AG10803 (cell line): ENCODE results near the gene ULK3.

Source experiments
- DNase-seq: peaks from one replicate; pipeline ENCODE4 v3.0.0; 2010; ENCODE audit warnings: low read depth
- H3K4me3 ChIP-seq: 2 replicates; pipeline ENCODE4 v1.5.1; 2011; ENCODE audit warnings: mild to moderate bottlenecking, low read length, control low read depth
- TF ChIP-seq, protein P1 (sequence below): conservative IDR thresholded peaks from 2 replicates; pipeline ENCODE4 v1.5.1; 2011; ENCODE audit warnings: mild to moderate bottlenecking, low read length, control low read depth, inconsistent platforms

Gene ULK3

DNA sequence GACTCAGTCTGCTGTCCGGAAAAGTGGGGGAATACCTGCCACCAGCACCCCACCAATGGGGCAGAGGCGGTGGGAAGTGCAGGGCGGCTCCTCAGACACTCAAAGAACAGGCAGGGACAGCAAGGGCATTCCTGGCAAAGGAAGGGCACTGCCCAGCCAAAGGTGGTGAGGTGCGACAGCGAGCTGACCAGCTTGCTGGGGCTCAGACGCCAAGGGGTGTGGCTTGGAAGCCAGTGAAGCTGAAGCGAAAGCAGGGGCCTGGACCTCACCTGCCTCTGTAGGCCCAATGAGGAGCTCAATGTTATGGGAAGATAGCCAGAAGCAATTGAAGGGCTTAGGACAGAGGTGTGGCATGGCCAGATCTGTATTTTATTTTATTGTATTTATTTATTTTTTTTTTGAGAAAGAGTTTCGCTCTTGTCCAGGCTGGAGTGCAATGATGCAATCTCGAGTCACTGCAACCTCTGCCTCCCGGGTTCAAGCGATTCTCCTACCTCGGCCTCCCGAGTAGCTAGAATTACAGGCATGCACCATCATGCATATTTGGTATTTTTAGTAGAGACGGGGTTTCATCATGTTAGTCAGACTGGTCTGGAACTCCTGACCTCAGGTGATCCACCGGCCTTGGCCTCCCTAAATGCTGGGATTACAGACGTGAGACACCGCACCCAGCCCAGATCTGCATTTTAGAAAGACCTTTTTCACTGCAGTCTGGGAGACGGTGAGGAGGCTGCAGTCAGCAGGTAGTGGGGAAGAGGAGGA lies 34.7 kb downstream of the ULK3 start:
- no peak for DNase-seq
- TF ChIP-seq, protein P1, sequence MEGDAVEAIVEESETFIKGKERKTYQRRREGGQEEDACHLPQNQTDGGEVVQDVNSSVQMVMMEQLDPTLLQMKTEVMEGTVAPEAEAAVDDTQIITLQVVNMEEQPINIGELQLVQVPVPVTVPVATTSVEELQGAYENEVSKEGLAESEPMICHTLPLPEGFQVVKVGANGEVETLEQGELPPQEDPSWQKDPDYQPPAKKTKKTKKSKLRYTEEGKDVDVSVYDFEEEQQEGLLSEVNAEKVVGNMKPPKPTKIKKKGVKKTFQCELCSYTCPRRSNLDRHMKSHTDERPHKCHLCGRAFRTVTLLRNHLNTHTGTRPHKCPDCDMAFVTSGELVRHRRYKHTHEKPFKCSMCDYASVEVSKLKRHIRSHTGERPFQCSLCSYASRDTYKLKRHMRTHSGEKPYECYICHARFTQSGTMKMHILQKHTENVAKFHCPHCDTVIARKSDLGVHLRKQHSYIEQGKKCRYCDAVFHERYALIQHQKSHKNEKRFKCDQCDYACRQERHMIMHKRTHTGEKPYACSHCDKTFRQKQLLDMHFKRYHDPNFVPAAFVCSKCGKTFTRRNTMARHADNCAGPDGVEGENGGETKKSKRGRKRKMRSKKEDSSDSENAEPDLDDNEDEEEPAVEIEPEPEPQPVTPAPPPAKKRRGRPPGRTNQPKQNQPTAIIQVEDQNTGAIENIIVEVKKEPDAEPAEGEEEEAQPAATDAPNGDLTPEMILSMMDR: no peak
- H3K4me3 ChIP-seq: no peak overlapping the region

DNA sequence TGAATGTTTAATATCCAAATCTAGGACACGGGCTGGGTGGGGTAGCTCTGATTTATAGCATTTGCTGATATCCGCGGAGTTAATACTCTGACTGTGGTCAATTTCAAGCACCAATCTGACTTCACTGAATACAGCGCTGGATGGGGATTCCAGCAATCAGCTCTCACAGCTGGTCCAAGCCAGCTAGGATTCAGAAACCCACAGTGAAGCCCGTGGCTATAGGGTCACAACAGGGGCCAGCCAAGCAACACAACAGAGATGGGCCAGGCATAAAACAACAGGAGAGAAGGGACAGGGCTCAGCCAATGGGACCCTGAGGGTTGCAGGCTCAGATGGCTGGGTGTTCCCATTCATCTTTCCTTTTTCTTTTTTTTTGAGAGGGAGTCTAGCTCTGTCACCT lies 35.7 kb downstream of the ULK3 start:
- TF ChIP-seq, protein P1: no peak
- no peak for DNase-seq
- no peak overlapping the region for H3K4me3 ChIP-seq

DNA sequence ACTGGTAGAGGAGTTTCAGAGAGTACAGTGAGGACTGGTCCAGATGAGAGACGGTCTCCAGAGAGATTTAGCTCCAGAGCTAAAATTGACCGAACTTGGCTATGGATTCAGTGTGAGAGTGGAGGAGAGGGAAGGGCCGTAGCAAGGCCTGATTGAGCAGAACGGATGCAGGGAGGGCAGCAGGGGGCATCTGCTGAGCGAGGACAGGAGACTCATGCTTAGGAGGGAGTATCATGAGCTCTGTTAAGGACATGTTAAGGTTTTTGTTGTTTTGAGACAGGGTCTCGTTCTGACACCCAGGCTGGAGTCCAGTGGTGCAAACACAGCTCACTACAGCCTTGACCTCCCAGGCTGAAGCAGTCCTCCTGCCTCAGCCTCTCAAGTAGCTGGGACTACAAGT lies 38.0 kb downstream of the ULK3 start:
- TF ChIP-seq, protein P1: no peak
- no peak overlapping the region for H3K4me3 ChIP-seq
- DNase-seq: no peak

DNA sequence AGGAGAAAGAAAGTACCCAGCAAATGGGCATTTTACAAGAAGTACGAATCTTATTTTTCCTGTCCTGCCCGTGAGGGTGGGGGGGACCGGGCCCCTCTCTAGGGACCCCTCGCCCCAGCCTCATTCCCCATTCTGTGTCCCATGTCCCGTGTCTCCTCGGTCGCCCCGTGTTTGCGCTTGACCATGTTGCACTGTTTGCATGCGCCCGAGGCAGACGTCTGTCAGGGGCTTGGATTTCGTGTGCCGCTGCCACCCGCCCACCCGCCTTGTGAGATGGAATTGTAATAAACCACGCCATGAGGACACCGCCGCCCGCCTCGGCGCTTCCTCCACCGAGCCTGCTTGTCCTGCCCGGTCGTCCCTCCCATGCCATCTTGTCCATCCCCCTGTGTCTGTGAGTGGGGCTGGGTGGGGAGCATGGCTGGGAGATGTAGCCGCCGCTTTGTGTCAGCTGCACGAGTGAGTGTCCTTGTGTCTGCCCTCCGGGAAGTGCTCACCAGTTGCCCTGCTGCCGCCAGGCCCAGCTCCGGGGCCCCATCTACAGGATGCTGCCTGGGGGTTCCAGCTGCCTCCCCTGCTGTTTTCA lies 40.0 kb downstream of the ULK3 start:
- H3K4me3 ChIP-seq: no peak overlapping the region
- no peak for DNase-seq
- TF ChIP-seq, protein P1: no peak

DNA sequence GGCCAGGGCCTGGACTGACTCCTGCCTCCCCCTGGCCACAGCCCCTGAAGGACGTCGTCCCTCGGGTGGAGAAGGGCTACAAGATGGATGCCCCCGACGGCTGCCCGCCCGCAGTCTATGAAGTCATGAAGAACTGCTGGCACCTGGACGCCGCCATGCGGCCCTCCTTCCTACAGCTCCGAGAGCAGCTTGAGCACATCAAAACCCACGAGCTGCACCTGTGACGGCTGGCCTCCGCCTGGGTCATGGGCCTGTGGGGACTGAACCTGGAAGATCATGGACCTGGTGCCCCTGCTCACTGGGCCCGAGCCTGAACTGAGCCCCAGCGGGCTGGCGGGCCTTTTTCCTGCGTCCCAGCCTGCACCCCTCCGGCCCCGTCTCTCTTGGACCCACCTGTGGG lies 40.7 kb downstream of the ULK3 start:
- TF ChIP-seq, protein P1: no peak
- no peak for DNase-seq
- H3K4me3 ChIP-seq: no peak overlapping the region

DNA sequence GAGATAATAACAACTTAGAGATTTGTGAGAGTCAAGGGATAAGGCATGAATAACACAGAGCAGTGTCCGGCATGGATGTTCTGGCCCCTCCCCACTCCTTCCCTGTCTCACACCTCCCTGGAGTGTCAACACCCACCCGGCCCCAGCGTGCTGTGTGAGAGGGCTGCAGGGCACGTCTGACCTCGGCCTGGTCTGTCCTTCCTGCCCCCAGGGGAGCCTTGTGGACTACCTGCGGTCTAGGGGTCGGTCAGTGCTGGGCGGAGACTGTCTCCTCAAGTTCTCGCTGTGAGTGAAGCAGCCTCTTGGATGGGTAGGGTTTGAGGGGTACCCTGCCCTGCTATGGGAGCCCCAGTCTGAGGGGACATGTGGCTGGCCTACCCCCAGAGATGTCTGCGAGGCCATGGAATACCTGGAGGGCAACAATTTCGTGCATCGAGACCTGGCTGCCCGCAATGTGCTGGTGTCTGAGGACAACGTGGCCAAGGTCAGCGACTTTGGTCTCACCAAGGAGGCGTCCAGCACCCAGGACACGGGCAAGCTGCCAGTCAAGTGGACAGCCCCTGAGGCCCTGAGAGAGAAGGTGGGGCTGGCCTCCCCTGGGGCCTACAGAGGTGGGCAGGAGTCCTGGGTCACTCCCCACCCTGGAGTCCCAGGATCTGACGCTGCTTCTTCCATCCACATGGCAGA lies 41.5 kb downstream of the ULK3 start:
- TF ChIP-seq, protein P1: no peak
- no peak overlapping the region for H3K4me3 ChIP-seq
- no peak for DNase-seq
